HG03571 (cell line): ENCODE measurements around the gene C12orf50.
"Not testable (repeated sequence)": the region's sequence is repeated elsewhere in the genome, so short reads cannot be mapped to it uniquely, and the experiment has no call there.

Source experiments
- ATAC-seq: cut with Tn5 transposase; IDR thresholded peaks from one replicate; pipeline ENCODE4 v1.9.1; 2021; ENCODE audit not compliant: unreplicated experiment

Gene C12orf50

GRCh38 chr12:87991483-87991882 lies 37.7 kb downstream of the C12orf50 start:
- no peak for ATAC-seq

GRCh38 chr12:87988534-87988933 lies 40.7 kb downstream of the C12orf50 start:
- no peak for ATAC-seq

- ATAC-seq = no peak
These were observed 44.0 kb downstream of the C12orf50 start for GRCh38 chr12:87985069-87985675.

GRCh38 chr12:87982208-87982607 lies 47.0 kb downstream of the C12orf50 start:
- ATAC-seq = no peak

- ATAC-seq = no peak
These were observed 47.7 kb downstream of the C12orf50 start for GRCh38 chr12:87981495-87981894.

GRCh38 chr12:87975879-87976278 lies 53.3 kb downstream of the C12orf50 start:
- no peak for ATAC-seq

- no peak for ATAC-seq
These were observed 61.3 kb downstream of the C12orf50 start for GRCh38 chr12:87967871-87968270.

GRCh38 chr12:87960566-87960965 lies 68.6 kb downstream of the C12orf50 start:
- no peak for ATAC-seq

- not testable (repeated sequence) for ATAC-seq
These were observed 75.2 kb downstream of the C12orf50 start for GRCh38 chr12:87954028-87954427.

- no peak for ATAC-seq
These were observed 75.8 kb downstream of the C12orf50 start for GRCh38 chr12:87953256-87953860.

GRCh38 chr12:87952850-87953249 lies 76.4 kb downstream of the C12orf50 start:
- no peak for ATAC-seq

GRCh38 chr12:87952223-87952622 lies 77.0 kb downstream of the C12orf50 start:
- ATAC-seq = no peak

- ATAC-seq = no peak
These were observed 85.4 kb downstream of the C12orf50 start for GRCh38 chr12:87943762-87944161.

- ATAC-seq = no peak
These were observed 86.2 kb downstream of the C12orf50 start for GRCh38 chr12:87943023-87943422.

- ATAC-seq = no peak
These were observed 90.0 kb downstream of the C12orf50 start for GRCh38 chr12:87939182-87939581.

- no peak for ATAC-seq
These were observed 94.0 kb downstream of the C12orf50 start for GRCh38 chr12:87935216-87935615.

- ATAC-seq = no peak
These were observed 95.2 kb downstream of the C12orf50 start for GRCh38 chr12:87933991-87934390.

GRCh38 chr12:87931812-87932211 lies 97.4 kb downstream of the C12orf50 start:
- no peak for ATAC-seq

GRCh38 chr12:87930627-87931026 lies 98.6 kb downstream of the C12orf50 start:
- no peak for ATAC-seq
